NCI-H1048 (cell line): ENCODE data around the gene GSTCD.
"Not testable (repeated sequence)": the region's sequence is repeated elsewhere in the genome, so short reads cannot be mapped to it uniquely, and the experiment has no call there.

Experiments
- DNase-seq: peaks from one replicate; lab custom pipeline; 2025; lab: John Stamatoyannopoulos, UW

Gene GSTCD

DNA sequence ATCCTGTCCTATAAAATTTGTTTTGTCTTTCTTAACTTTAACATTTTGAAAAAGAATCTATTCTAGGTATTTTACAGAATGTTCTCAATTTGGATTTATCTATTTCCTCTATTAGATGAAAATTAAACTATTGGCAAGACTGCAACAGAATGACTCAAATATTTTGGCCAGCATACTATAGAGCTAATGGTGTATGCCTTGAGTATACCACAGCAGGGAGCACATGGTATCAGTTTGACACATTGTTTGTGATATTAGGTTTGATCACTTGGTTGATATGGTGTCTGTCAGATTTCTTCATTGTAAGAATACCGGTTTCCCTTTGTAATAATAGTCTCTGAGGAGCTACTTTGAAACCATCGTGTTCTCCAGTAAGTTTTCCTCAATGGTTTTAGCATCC lies 98.9 kb downstream of the GSTCD start:
- DNase-seq: no peak

DNA sequence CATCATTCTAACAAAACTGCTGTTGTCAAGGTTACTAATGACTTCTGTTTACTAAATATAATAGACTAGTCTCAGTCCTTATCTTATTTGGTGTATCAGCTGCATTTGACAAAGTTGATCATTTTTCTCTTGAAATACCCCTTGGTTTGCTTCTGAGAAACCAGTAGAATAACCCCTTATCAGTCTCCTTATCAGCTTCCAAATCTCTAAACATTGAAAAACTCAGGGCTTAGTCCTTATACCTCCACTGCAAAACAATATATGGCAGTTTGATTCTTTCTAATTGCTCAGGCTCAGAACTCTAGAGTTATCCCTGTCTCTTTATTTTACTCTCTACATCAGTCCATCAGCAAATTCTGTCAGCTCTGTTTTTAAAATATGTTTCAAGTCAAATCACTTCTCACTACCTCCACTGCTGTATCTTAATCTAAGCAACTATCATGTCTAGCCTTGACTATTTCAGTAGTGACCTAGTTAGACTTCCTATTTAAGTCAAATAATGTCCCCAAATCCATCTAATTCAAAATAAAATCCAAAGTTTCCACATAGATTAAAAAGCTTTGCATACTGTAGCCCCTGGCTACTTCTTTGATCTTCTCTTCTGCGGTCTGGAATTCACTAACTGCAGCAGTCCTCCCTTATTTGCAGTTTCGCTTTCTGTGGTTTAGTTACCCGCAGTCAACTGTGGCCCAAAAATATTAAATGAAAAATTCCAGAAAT lies 99.6 kb downstream of the GSTCD start:
- DNase-seq: peak; percentile 45

DNA sequence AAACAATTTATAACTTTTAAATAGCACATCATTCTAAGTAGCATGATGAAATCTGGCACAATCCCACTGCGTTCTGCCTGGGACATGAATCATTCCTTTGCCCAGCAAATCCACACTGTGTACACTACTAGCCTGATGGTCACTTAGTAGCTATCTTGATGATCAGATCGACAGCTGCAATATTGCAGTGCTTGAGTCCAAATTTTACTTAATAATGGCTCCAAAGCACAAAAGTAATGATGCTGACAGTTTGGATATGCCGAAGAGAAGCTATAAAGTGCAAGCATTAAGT lies 100.1 kb downstream of the GSTCD start:
- DNase-seq: no peak

DNA sequence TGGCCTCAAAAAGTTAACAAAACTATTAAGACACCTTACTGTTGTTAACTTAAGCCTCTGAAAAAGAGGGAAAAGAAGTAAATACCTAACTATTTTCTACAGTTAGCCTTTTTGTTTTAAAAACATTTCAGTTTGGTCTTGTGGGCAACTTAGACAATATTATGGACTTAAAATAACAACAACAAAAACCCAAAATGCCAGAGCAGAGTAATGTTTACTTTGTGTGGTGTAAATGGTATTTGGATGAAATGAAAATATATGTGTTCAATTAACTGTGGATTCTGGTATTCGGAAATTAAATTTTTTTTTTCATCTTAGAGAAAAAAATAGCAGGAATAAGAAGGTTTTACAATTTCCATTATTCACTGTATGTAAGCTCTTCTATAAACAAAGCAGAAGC lies 107.1 kb downstream of the GSTCD start:
- no peak for DNase-seq

DNA sequence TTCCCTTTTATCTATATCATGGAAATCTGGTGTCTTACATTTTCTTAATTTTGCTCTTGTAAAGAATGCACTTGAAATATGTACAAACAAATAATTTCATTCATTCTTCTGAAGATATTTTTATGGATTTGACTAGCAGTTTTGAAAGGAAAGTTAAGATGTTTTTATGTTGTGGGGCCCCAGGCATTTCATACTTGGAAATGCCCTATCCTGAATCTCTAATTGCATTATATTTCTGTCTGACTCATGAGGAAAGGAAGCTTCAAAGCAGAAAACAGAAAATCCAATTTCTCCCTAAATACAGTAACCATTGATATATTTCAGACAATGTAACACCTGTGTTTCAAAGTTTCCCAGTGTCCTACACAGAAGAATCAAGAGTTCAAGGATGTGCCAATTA lies 113.5 kb downstream of the GSTCD start:
- DNase-seq: no peak

DNA sequence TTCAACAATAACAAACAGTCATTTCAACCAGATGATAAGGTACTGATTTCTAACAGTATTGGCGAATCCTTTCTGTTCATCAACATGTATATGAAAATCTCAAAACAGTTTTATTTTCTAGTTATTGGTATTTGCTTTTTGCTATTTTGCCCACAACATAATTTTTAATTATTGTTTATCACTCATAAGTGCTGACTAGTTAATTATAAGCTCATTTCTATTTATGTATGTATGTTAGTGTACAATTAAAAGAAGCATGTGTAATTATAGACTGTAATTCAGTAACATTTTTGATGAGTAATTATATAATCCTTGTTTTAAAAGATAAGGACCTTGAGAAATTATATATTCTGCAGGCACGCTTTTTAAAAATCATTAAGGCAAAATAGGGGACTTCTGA lies 119.5 kb downstream of the GSTCD start:
- DNase-seq: no peak

DNA sequence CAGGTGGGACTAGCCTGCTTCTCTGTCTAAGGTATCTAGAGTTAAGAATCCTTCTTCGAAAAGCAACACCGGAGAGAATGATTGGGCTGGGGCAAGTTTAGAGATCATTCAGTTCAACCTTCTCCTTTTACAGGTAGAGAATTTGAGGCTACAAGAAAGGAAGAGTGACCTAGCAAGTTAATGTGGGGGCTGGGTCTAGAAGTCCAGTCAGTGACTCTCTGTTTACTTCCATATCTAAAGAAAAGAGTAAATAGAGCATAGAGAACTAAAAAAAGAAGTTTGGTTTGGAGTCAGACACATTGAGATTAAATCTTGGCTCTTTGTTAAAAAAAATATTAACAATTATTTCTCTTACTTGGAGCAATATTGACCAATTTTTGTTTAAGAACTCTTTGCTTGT lies 122.6 kb downstream of the GSTCD start:
- DNase-seq: no peak

DNA sequence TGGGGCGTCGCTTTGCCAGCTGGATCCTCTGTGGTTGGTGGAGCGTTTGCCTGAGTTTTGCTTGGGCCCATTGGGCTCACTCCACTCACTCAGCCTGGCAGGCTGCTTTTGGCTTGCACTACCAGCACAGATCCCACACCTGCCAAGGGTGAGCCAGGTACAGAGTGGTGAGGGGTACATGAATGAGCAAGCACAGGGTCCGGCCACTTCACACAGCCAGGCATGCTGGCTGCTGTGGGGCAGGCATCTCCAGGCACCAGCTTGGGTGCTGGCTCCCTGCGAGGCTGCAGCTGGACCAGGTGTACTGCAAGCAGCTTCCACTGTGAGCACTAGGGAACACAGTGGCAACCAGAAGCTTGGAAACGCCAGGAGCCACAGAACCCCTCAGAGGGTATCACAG lies 126.6 kb downstream of the GSTCD start:
- no peak for DNase-seq

DNA sequence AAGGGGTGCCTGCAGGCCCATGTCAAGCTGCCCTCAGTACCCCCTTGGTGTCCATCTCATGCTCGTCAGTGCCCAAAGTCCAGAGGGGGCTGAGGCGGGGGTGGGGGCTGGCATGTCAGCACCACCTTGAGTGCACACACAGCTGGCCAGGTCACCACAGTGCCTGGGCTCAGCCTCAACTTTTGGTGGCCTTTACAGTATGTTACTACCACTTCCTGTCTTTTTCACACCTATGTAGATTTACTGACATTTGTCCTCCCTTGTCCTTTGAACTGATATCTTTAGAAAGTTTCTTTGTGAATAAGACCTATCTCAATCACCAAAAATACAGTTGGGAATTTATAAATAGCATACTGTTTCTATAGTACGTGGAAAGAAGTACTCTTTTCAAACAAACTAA lies 128.0 kb downstream of the GSTCD start:
- no peak for DNase-seq

DNA sequence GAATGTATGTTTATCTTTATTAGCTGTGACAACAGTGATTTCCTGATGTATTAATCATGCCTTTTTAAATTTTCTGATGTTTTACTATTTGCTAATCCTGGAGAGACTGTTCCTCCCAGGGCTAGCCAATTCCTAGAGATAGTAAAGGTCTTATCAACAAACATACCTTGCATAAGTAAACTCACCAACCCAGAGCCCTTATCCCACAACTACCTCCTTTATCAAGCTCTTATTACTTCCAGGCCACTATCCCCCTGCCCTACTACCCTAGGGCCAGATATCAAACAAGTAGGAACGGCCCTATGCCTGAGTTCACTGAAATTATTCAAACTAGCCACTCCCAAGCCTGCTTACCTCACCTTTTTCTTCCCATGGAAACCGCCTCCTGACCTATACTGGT lies 128.5 kb downstream of the GSTCD start:
- DNase-seq: no peak

DNA sequence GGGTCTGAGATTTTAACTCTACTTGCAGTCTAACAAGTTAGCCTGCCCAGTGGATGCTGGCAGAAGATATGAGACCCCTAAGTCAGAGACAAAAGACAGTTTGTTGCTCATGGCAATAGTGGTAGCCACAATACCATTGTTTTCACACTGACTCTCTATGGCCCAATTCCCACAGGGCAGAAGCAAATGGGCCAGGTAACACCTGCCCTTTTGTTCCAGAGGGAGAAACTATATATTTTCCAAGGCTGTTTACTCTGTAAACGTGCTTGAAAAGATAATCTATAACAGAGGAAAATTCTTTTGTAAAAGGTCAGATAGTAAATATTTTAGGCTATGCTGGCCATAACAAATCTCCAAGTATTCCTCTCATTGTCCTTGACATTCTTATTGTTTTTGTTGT lies 129.5 kb downstream of the GSTCD start:
- DNase-seq: no peak

DNA sequence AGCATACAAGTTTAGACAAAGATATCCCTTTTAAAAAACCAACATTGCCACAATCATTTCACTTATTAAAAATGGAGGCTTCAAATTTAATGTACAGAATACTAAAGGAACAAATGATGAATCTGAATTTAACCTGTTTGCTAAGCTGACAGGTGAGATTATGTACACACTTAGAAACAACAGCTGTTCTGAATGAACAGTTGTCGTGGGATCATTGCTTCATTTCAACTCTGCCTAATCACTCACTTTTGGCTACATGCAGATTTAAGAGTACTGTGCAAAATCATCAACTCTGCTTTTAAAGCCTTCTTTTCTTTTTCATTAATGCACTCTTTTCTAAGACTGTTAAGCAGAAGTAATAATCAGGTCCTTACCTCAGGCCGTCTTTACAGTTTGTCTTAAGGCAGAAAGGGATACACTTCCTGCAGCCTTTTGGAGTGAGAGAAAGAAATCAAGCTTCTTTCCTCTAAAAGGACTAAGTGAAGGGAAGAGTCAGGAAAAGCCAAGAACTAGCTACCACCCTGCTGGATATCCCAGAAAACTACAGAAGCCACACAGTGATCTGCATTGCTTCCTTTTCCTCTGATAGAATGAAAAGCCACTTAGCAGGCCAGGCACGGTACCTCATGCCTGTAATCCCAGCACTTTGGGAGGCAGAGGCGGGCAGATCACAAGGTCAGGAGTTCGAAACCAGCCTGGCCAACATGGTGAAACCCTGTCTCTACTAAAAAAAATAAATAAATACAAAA lies 132.0 kb downstream of the GSTCD start:
- DNase-seq: no peak

DNA sequence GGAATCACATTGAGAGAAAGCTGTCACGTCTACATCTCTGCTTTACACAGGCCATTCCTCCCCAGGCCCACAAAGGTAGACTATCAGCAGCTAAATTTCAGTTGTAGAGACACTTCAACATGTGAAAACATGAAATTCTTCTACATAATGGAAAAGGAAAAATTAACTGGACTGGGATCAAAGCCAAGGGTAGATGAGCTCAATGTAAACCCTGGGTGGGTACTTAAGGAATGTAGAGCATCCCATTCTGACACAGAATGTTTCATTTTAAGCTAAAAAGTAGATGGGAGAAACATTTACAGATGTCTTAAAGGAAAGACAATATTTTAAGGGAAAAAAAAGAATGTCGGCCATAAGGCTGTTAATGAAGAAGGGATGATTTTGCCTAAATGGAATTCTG lies 135.4 kb downstream of the GSTCD start:
- no peak for DNase-seq

DNA sequence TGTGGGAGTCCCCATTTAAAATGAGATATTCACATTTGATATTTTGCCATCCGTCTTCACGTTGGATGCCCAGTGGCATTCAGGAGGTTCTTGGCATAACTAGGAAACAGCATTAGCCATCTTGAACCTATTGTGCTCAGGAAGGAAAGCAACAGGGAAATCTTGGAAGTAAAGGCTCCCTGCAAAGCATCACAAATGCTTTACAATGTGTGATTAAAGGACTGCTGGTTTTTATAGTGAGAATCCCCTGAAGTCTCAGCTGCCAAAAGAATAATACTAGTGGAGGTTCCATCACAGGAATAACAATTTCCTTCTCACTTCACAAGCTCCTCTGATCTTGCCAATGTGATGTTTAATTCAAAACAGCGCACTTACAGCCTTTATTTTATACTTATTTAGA lies 137.0 kb downstream of the GSTCD start:
- no peak for DNase-seq

DNA sequence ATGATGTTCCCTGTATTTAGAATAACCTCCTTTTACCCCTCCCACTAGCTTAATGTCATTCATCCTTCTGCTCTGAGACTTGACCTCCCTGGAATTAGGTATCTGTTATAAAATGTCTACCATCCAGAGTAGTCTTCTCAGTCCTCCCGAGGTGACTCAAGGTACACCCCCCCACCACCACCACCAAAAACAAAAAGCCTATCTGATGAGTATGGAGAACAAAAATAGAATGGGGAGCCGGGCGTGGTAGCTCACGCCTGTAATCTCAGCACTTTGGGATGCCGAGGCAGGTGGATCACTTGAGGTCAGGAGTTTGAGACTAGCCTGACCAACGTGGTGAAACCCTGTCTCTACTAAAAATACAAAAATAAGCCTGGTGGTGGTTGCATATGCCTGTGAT lies 139.8 kb downstream of the GSTCD start:
- not testable (repeated sequence) for DNase-seq

DNA sequence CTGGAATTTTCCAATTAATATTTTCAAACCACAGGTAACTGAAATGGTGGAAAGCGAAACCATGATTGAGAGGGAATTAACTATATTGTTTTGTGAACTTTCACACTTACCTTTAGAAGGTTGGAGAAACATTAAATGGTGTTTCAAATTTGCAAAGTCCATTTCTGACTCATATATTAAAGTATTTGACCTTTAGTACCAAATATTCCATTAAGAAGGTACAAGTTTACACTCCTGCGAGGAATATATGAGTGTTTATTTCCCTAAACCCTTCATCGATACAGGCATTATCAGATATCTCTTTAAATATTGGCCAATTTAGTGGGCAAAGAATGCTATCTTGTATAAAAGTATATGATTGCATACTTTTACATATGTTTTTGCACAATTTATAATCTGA lies 142.6 kb downstream of the GSTCD start:
- DNase-seq: no peak

DNA sequence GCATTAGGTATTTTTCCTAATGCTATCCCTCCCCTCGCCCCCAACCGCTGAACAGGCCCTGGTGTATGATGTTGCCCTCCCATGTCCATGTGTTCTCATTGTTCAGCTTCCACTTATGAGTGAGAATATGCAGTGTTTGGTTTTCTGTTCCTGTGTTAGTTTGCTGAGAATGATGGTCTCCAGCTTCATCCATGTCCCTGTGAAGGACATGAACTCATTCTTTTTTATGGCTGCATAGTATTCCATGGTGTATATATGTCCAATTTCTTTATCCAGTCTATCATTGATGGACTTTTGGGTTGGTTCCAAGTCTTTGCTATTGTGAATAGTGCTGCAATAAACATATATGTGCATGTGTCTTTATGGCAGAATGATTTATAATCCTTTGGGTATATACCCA lies 143.6 kb downstream of the GSTCD start:
- not testable (repeated sequence) for DNase-seq

DNA sequence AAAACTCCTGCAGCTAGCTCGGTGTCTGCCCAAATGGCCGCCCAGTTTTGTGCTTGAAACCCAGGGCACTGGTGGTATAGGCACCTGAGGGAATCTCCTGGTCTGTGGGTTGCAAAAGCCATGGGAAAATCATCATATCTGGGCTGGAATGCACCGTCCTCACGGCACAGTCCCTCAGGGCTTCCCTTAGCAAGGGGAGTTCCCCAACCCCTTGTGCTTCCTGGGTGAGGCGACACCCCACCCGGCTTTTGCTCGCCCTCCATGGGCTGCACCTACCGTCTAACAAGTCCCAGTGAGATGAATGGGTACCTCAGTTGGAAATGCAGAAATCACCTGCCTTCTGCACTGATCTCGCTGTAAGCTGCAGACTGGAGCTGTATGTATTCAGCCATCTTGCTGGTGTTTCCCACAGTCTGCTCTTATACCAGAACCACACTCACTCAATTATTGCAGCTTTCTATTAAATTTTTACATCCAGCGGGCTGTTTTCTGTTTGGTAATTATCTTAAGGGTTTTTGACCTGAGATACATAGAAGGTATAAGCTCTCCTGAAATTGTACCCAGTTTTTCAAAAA lies 150.0 kb downstream of the GSTCD start:
- no peak for DNase-seq

DNA sequence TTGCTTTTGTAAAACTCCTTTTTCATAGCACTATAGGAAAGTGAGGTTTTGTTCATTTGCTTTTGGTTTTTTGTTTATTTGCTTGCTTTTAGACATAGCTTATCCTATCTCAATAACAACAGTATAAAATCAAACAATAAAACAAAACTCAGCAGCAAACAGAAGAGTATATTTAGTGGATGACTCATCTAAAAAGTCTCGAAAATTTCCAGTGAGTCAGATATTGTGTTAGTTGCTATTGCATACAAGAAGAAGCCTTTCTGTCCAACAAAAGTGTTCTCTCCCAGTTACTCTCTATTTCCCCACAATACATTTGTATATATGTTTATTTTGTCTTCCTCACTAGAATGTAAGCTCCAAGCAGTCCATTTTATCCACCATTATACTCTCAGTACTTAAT lies 150.6 kb downstream of the GSTCD start:
- no peak for DNase-seq

DNA sequence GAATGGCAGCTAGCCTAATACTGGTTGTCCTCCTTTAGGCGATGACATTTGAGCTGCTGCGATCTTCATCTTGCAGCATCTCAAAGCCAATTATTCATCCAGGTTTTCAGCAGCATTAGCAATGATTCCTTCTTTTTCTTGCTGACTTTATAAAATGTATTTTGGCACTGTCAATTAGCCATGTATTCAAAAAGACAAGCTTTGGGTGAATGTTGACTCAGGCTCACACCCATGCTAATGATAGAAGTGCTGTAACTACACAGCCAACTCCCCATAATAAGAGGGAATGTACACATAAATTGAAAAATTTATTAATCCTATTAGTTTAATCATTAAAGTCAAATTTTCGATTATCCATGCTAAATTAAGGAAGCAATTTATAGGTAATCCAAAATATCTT lies 162.4 kb downstream of the GSTCD start:
- DNase-seq: no peak

DNA sequence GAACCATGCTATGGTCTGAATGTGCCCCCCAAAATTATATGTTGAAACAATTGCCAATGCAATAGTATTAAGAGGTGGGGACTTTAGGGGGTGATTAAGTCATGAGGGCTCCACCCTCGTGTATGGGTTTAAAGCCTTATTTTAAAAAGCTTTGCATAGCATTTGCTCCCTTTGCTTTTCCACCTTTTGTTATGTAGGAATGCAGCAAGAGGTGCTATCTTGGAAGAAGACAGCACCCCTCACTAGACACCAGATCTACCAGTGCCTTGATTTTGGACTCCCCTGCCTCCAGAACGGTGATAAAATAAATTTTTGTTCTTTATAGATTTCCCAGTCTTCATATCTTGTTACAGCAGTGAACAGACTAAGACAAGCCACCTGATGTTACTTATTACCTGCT lies 163.4 kb downstream of the GSTCD start:
- no peak for DNase-seq

DNA sequence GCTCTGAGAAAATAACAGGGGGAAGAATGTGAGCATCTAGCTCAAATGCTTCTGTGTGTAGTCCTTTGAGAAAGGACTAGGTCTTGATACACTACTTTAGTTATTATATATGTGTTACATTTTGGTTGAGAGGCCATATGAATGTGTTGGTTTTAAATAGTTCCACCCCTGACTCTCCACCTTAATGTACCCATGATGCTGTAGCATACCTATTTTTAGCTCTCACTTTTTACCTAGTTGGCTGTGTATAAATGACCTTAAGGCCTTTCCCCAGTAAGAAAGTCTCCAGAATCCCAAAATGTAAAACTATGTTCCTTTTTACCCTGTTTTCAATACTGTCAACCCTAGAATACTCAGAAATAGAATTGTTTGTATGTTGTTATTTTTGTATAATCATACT lies 166.6 kb downstream of the GSTCD start:
- DNase-seq: no peak

DNA sequence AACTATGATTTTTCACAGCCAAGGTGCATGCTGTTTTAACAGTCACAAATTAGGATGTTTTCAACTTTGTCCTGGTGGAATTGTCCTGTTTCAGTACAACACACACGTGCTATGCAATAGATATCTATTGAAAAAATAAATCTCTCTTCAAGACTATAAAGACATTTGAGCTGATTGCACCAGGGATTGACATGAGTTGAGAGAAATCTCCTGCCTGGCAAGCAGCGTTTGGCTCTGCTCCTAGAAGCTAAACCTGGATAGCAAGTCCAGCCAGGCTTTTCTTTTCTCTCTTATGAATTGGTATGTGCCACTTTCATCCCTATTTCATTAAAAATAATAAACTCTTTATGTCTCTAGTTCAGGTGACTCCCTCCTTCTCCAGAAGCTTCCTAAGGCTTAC lies 170.1 kb downstream of the GSTCD start:
- DNase-seq: no peak

DNA sequence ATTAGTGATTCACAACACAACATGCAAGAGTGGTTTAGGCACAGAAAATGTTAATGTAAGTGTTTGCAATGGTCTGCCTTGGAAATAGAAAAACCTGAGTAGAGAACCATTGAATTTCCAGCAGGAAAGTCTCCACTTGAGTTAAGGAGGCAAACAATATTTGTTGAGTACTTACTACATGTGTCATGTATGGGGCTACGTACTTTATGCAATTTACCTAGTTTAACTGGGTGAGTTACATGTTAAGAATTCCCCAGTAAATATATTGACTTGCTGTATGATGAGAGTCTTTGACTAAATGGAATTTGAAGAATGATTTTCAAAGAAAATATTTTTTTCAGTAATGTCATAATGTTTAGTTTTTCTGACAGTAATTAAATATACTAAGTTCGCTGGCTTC lies 178.9 kb downstream of the GSTCD start:
- no peak for DNase-seq
